Kidney (tissue), 14 donors: ENCODE results near the gene JPT2. TPM values are rescaled to one million over a fixed set of nuclear protein-coding genes. Genes with fewer than 3 reads are reported as not detected.
"Not testable (repeated sequence)": the region's sequence is repeated elsewhere in the genome, so short reads cannot be mapped to it uniquely, and the experiment has no call there.

Source experiments
- DNase-seq, 5 donors: peaks; one replicate each; pipeline ENCODE4 v3.0.0-alpha.2; 2013 to 2020
- FAIRE-seq: peaks from 2 replicates; lab custom pipeline; 2012; peaks lifted over from hg19 to GRCh38; lab: Jason Lieb, UNC
- H3K27ac ChIP-seq, 2 donors: one replicate each; pipeline ENCODE4 v1.7.0; 2013; ENCODE audit warnings: low read depth in 2 of 2, low read length in 2 of 2, inconsistent platforms in 1 of 2
- H3K27me3 ChIP-seq: one replicate; pipeline ENCODE4 v1.7.1; 2013; ENCODE audit warnings: low read length, inconsistent platforms; ENCODE audit not compliant: control insufficient read depth, insufficient read depth
- H3K36me3 ChIP-seq, 3 donors: one replicate each; pipeline versions ENCODE4 v1.7.0 to v1.7.1; 2013; ENCODE audit warnings: low read length in 3 of 3, control low read depth in 1 of 3, inconsistent platforms in 1 of 3; ENCODE audit not compliant: insufficient read depth in 3 of 3, control insufficient read depth in 2 of 3
- H3K4me1 ChIP-seq, 3 donors: one replicate each; pipeline versions ENCODE4 v1.7.0 to v1.7.1; 2013; ENCODE audit warnings: low read length in 3 of 3, inconsistent platforms in 1 of 3, low read depth in 1 of 3; ENCODE audit not compliant: control insufficient read depth in 2 of 3, insufficient read depth in 2 of 3
- H3K4me3 ChIP-seq, 3 donors: one replicate each; pipeline versions ENCODE4 v1.7.0 to v1.8.1; 2013; ENCODE audit warnings: low read length in 3 of 3, control low read depth in 1 of 3, inconsistent platforms in 1 of 3
- H3K9ac ChIP-seq, 3 donors: one replicate each; pipeline versions ENCODE4 v1.7.0 to v1.7.1; 2013; ENCODE audit warnings: low read length in 3 of 3, control low read depth in 1 of 3, inconsistent platforms in 1 of 3
- H3K9me3 ChIP-seq, 3 donors: one replicate each; pipeline versions ENCODE4 v1.7.0 to v1.7.1; 2013; ENCODE audit warnings: low read length in 3 of 3, control low read depth in 1 of 3, inconsistent platforms in 1 of 3; ENCODE audit not compliant: control insufficient read depth in 2 of 3, insufficient read depth in 1 of 3
- CTCF ChIP-seq: IDR thresholded peaks from 3 replicates; pipeline ENCODE4 v1.5.1; 2012; ENCODE audit warnings: mild to moderate bottlenecking, moderate library complexity, borderline replicate concordance; ENCODE audit not compliant: insufficient read depth; ENCODE audit errors: extremely low read depth
- intact Hi-C: fragments of 100-400 bp; cut with DNase I; formaldehyde crosslinking; loops from one replicate; pipeline ENCODE4 v1.11.1; 2022
- polyA plus RNA-seq: library from polyadenylated mRNA; stranded (reverse); fragments of 350-450 nt; fragmentation: Illumina TruSeq; extraction: RNeasy Lipid Tissue Mini Kit (QIAGEN cat#74804); gene quantifications from one replicate; pipeline ENCODE4 v1.2.3, GENCODE V29; 2014; ENCODE audit warnings: low read depth, low replicate concordance; ENCODE audit not compliant: insufficient read depth
- total RNA-seq: library from RNA; stranded (reverse); fragmentation: NEBNext Ultra II Directional; extraction: Animal tissue kit (Norgen Biotek cat#: 25700); gene quantifications from one replicate; pipeline ENCODE4 v1.2.1, GENCODE V29; 2021
- donor health status: control.
- donor health status: control.
- donor health status: control.
- donor health status: control.
- donor health status: control.
- donor health status: DM: yes; HTN: yes; CAD: no.
- donor health status: Normal renal cell carcinoma (clear cell type).

JPT2 gene
- total and polyA plus RNA-seq, 2 donors from 2014 or later = 32.8 to 89.3 TPM

- no peak for FAIRE-seq
- Histone ChIP-seq H3K9me3 (no peaks in the 10 kb centered on the region), H3K4me3 (no peak overlapping the region), H3K36me3 (peaks cover 4 to 25% (median 9%) of the 10 kb centered on the region in 3 donors), H3K9ac (no peak overlapping the region), H3K27me3 (no peaks in the 10 kb centered on the region), H3K4me1 (no peaks in the 10 kb centered on the region), H3K27ac (no peak overlapping the region)
- TF ChIP-seq CTCF = no peak
- intact Hi-C loops = no loop called here
- DNase-seq = no peak
These were observed 20.6 kb downstream of the JPT2 start for GRCh38 chr16:1698680-1699079.

GRCh38 chr16:1700246-1700645, 22.2 kb downstream of the JPT2 start:
- Histone ChIP-seq H3K4me3 (no peak overlapping the region), H3K9ac (no peak overlapping the region), H3K27ac (no peak overlapping the region), H3K9me3 (no peaks in the 10 kb centered on the region), H3K27me3 (no peaks in the 10 kb centered on the region), H3K36me3 (peaks cover 4 to 20% (median 9%) of the 10 kb centered on the region in 3 donors), H3K4me1 (peaks cover 0 to 2% (median 0%) of the 10 kb centered on the region in 3 donors)
- intact Hi-C loops = no loop called here
- TF ChIP-seq CTCF = no peak
- no peak for FAIRE-seq
- no peak for DNase-seq

- intact Hi-C loops = no loop called here
- no peak for FAIRE-seq
- Histone ChIP-seq H3K27ac (no peak overlapping the region), H3K4me1 (peaks cover 0 to 2% (median 0%) of the 10 kb centered on the region in 3 donors), H3K9me3 (no peaks in the 10 kb centered on the region), H3K9ac (no peak overlapping the region), H3K36me3 (peaks cover 4 to 20% (median 9%) of the 10 kb centered on the region in 3 donors), H3K4me3 (no peak overlapping the region), H3K27me3 (no peaks in the 10 kb centered on the region)
- TF ChIP-seq CTCF = no peak
- DNase-seq = no peak
These were observed 23.3 kb downstream of the JPT2 start for GRCh38 chr16:1701216-1701878.

GRCh38 chr16:1705324-1705687, 27.2 kb downstream of the JPT2 start:
- intact Hi-C loops, FAIRE-seq: not testable (repeated sequence)
- peak in 2 of 5 donors; percentile 21 to 47 for DNase-seq

More at GRCh38 chr16:1705324-1705687, 27.2 kb downstream of the JPT2 start:
- Histone ChIP-seq H3K4me1 (peaks cover 2 to 11% (median 10%) of the 10 kb centered on the region in 3 donors), H3K27ac (peak overlapping the region; percentile 86 to 87), H3K4me3 (peak overlapping the region; percentile 79 to 97 (median 84)), H3K9ac (peak overlapping the region; percentile 71 to 88 (median 78))
- H3K27me3 ChIP-seq, H3K9me3 ChIP-seq, H3K36me3 ChIP-seq: not testable (repeated sequence)
